Stimulated activated CD4-positive, alpha-beta T cell treated with anti-CD3 and anti-CD28 coated beads, Interleukin-2, amount 100 ng/mL, for 4 hours (primary cell): ENCODE results near the gene TULP3.
A peak's percentile ranks its signal among the peaks of the same experiment; 100 is the strongest.

Source experiments
- DNase-seq: peaks from one replicate; pipeline ENCODE4 v3.0.0-alpha.2; 2020; ENCODE audit warnings: low read depth

The TULP3 gene

GRCh38 chr12:2930865-2931264 lies 40.2 kb downstream of the TULP3 start:
- DNase-seq, result no peak

- DNase-seq, result no peak
Measured at GRCh38 chr12:2933586-2933985, 42.9 kb downstream of the TULP3 start.

- no peak for DNase-seq
Measured at GRCh38 chr12:2934371-2934770, 43.7 kb downstream of the TULP3 start.

GRCh38 chr12:2936301-2936700 lies 45.6 kb downstream of the TULP3 start:
- no peak for DNase-seq

GRCh38 chr12:2937500-2937899 lies 46.8 kb downstream of the TULP3 start:
- no peak for DNase-seq

- no peak for DNase-seq
Measured at GRCh38 chr12:2939191-2939590, 48.5 kb downstream of the TULP3 start.

- no peak for DNase-seq
Measured at GRCh38 chr12:2940564-2940963, 49.9 kb downstream of the TULP3 start.

- no peak for DNase-seq
Measured at GRCh38 chr12:2941524-2941923, 50.8 kb downstream of the TULP3 start.

GRCh38 chr12:2944401-2945047 lies 53.8 kb downstream of the TULP3 start:
- peak; percentile 19 for DNase-seq

GRCh38 chr12:2949411-2949810 lies 58.7 kb downstream of the TULP3 start:
- no peak for DNase-seq

- DNase-seq, result no peak
Measured at GRCh38 chr12:2955888-2956287, 65.2 kb downstream of the TULP3 start.

GRCh38 chr12:2957816-2958431 lies 67.2 kb downstream of the TULP3 start:
- no peak for DNase-seq

- DNase-seq, result no peak
Measured at GRCh38 chr12:2958432-2959191, 67.9 kb downstream of the TULP3 start.

GRCh38 chr12:2959192-2959504 lies 68.5 kb downstream of the TULP3 start, which contains the start of gene TEAD4:
TEAD4 (plus strand) TSS chr12:2959397.
- DNase-seq, result no peak

- DNase-seq, result no peak
Measured at GRCh38 chr12:2959505-2960389, 69.1 kb downstream of the TULP3 start.

GRCh38 chr12:2960390-2960956 lies 69.8 kb downstream of the TULP3 start:
- peak; percentile 12 for DNase-seq

- DNase-seq, result no peak
Measured at GRCh38 chr12:2960996-2961616, 70.4 kb downstream of the TULP3 start.

- DNase-seq, result no peak
Measured at GRCh38 chr12:2961705-2962104, 71.0 kb downstream of the TULP3 start.

- DNase-seq, result no peak
Measured at GRCh38 chr12:2963154-2963759, 72.6 kb downstream of the TULP3 start.

GRCh38 chr12:2963760-2964292 lies 73.1 kb downstream of the TULP3 start:
- DNase-seq, result no peak

GRCh38 chr12:2967651-2968050 lies 77.0 kb downstream of the TULP3 start:
- DNase-seq, result no peak
